ENCODE results near the gene ELMOD1.

ELMOD1 gene

DNA sequence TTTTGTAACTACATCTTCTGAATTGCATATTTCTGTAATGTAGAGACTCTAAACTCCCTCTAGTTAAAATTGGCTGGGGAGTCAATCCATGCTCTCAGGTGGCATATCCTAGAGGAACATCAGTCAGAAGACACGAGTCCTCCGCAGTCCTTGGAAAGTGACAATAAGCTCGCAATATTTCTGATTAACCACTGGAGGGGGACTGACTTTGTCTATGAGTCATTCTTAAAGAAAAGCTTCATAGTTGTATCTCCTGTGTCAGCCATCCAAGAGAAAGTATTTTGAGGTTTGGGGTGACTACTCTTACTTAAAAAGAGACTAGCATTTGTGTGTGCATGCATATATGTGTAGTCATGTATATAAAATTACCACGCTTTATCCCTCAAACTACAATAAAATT, 60.7 kb downstream of the ELMOD1 start:
- no peak for TF ChIP-seq CTCF (conservative IDR thresholded peaks at IDR 0.05)
- no peak overlapping the region for H3K27ac ChIP-seq

DNA sequence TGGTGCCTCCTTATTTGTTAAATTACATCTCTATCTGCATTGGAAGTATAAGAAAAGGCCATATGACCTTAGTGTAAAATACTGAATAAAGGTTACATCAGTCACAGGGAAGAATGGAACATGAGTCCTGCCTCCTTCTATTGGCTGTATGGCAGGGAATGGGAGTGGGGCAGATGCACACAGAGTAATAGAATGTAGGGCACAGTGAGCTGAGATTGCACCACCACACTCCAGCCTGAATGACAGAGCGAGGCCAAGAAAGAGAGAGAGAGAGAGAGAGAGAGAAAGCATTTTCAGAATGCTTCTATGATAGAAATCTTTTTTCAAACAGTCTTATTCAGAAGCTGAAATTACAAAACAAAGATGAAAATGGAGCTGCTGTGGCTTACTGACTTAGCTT, 62.1 kb downstream of the ELMOD1 start:
- TF ChIP-seq CTCF (conservative IDR thresholded peaks at IDR 0.05): no peak

GRCh38 chr11:107655602-107656001, 64.7 kb downstream of the ELMOD1 start:
- H3K27ac ChIP-seq: no peak overlapping the region
- TF ChIP-seq CTCF (conservative IDR thresholded peaks at IDR 0.05): no peak

More for the DNA sequence above, 62.1 kb downstream of the ELMOD1 start:
- H3K27ac ChIP-seq: no peak overlapping the region

DNA sequence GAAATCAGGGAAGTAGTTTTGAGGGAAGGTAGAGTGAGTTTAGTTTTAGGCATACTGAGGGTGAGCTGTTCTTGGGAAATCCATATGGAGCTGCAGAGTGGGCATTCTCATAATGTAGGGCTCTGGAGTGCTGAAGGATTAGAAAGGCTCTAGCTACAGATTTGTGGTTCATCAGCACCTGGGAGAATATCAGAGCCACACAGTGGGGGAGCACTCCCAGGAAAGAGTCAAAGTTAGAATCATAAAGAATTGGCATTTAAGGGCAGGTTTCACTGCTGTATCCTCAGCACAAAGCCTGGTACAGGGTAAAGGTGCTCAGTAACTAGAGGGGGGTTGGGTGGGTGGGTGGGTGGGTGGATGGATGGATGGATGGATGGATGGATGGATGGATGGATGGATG, 68.4 kb downstream of the ELMOD1 start:
- H3K27ac ChIP-seq: no peak overlapping the region
- no peak for TF ChIP-seq CTCF (conservative IDR thresholded peaks at IDR 0.05)

DNA sequence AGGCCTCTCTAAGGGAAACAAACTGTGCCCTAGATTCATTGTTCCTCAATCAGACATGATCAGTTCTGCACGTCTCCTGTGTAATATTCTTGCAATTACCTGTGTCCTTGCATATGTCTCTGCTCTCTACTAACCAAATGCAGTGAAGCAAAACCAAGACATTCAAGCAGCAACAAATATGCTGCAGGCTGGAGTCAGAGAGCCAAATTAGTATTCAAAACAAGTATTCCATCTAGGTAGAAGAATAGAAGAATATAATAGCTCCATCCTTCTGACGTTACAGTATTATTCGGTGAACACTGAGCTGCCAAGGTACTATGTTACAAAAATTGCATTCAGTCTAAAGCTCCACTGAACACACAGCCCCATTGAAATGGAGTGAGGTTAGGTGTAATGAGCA, 69.1 kb downstream of the ELMOD1 start:
- H3K27ac ChIP-seq: no peak overlapping the region
- TF ChIP-seq CTCF (conservative IDR thresholded peaks at IDR 0.05): no peak

GRCh38 chr11:107661656-107662055, 70.7 kb downstream of the ELMOD1 start:
- no peak overlapping the region for H3K27ac ChIP-seq
- TF ChIP-seq CTCF (conservative IDR thresholded peaks at IDR 0.05): no peak

DNA sequence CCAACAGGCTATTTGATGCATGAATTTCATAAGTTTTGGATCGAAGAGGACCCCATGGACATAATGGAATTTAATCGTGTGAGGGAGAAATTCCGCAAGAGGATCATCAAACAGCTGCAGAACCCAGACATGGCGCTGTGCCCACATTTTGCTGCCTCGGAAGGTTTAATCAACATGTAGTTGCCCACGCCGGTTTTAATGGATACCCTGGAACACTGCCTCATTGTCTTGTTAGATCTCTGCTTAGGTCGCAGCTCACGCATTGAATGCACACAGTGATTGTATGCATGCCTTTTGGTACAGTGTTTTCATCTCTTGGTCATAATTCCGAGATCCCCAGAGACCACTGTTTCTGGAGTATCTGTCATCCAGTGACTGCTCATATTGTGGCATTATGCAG, 74.1 kb downstream of the ELMOD1 start:
- TF ChIP-seq CTCF (conservative IDR thresholded peaks at IDR 0.05): no peak

More for the DNA sequence above, 74.1 kb downstream of the ELMOD1 start:
- no peak overlapping the region for H3K27ac ChIP-seq
